Dermis microvascular lymphatic vessel endothelial cell (primary cell): ENCODE results near the gene RHOBTB3. TPM values are rescaled to one million over a fixed set of nuclear protein-coding genes. Genes with fewer than 3 reads are reported as not detected.

Experiments used
- DNase-seq, 2 donors: peaks; one replicate each; pipeline versions ENCODE4 v3.0.0 to v3.0.0-alpha.2; 2010; ENCODE audit warnings: low read depth in 2 of 2
- total RNA-seq: library from RNA; depleted of rRNA; stranded (reverse); fragments of >200 nt; gene quantifications from 2 replicates; pipeline ENCODE4 v1.2.1, GENCODE V29; 2014

RHOBTB3 gene
- total RNA-seq, 1 donor from 2014 or later, result 35.0 TPM

- DNase-seq, result peak; percentile 12 to 50
These were observed 727 bp downstream of the RHOBTB3 start for GRCh38 chr5:95731571-95732554.

- no peak for DNase-seq
These were observed 2.0 kb downstream of the RHOBTB3 start for GRCh38 chr5:95733107-95733665.

GRCh38 chr5:95734187-95734586 lies 3.1 kb downstream of the RHOBTB3 start:
- no peak for DNase-seq

- DNase-seq, result no peak
These were observed 3.8 kb downstream of the RHOBTB3 start for GRCh38 chr5:95734906-95735305.

- DNase-seq, result no peak
These were observed 4.3 kb downstream of the RHOBTB3 start for GRCh38 chr5:95735406-95735805.

GRCh38 chr5:95738072-95738471 lies 6.9 kb downstream of the RHOBTB3 start:
- DNase-seq, result peak in 1 of 2 donors; percentile 79

- no peak for DNase-seq
These were observed 7.7 kb downstream of the RHOBTB3 start for GRCh38 chr5:95738834-95739233.

GRCh38 chr5:95739857-95740256 lies 8.7 kb downstream of the RHOBTB3 start:
- DNase-seq, result no peak

GRCh38 chr5:95741458-95741857 lies 10.3 kb downstream of the RHOBTB3 start:
- no peak for DNase-seq

- no peak for DNase-seq
These were observed 12.1 kb downstream of the RHOBTB3 start for GRCh38 chr5:95743232-95743631.

GRCh38 chr5:95743877-95744276 lies 12.7 kb downstream of the RHOBTB3 start:
- no peak for DNase-seq

GRCh38 chr5:95746194-95746593 lies 15.1 kb downstream of the RHOBTB3 start:
- DNase-seq, result no peak

- DNase-seq, result no peak
These were observed 15.9 kb downstream of the RHOBTB3 start for GRCh38 chr5:95746722-95747679.

- DNase-seq, result no peak
These were observed 17.0 kb downstream of the RHOBTB3 start for GRCh38 chr5:95748133-95748532.

GRCh38 chr5:95754545-95754944 lies 23.4 kb downstream of the RHOBTB3 start:
- DNase-seq, result no peak

- no peak for DNase-seq
These were observed 27.9 kb downstream of the RHOBTB3 start for GRCh38 chr5:95759005-95759404.

GRCh38 chr5:95759634-95760033 lies 28.5 kb downstream of the RHOBTB3 start:
- no peak for DNase-seq

GRCh38 chr5:95760273-95761191 lies 29.4 kb downstream of the RHOBTB3 start:
- DNase-seq, result peak in 1 of 2 donors; percentile 70

GRCh38 chr5:95761771-95762651 lies 30.9 kb downstream of the RHOBTB3 start:
- DNase-seq, result peak in 1 of 2 donors; percentile 36

- no peak for DNase-seq
These were observed 31.5 kb downstream of the RHOBTB3 start for GRCh38 chr5:95762652-95763041.
